ENCODE data around the gene PML. TPM values are rescaled to one million over a fixed set of nuclear protein-coding genes. Genes with fewer than 3 reads are reported as not detected.

The PML gene
- total RNA-seq, 1 experiment from 2014 or later: 24.6 TPM

DNA sequence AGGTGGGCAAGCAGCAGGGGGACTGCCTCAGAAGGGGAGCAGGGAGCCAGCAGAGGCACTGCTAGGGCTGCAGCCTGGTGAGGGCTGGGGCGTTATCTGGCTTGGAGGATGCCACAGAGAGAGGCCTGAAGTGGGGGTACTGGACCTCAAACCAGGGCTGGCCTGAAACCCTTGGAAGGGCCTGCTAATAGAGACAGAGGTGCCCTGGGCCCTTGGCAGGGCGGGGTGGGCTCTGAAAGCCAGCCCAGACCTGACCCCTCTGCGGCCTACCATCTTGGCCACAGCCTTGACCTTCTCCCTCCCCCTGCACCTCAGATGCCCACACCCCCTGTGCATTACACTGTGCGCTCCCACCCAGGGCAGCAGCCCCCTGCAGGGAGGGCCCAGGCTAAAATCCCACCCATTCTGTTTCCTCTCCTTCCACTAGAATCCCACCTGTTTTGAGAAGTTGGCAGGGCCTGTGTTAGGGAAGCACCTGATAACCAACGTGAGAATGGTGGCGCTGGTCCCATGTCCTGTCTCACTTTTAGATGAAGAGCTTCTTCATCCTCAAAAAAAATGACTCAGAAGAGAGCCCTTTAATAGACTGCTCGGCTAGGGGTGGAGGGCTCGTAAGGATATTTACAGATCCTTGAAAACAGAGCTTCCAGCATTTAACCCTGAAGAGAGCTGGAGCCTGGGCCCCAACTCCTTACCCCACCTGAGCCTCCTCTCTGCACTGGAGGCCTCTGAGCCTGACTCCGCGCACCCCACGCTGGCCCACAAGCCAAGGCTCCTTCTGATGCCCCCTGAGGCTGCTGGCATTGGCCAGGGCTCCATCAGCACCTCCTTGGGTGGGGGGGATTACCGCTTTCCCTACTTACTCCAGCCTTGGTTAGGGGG is 38.4 kb upstream of the PML start:
- H3K27me3 Mint-ChIP-seq (ENCODE audit: low read depth): peaks cover 11% of the 10 kb centered on the region
- no peak overlapping the region for H2BK5ac ChIP-seq (ENCODE audit: insufficient read length, low read length)
- H3K4ac ChIP-seq (ENCODE audit: low read depth, low read length): no peak overlapping the region
- H3K79me2 ChIP-seq (ENCODE audit: insufficient read depth, low read length): no peaks in the 10 kb centered on the region
- no peak overlapping the region for H2BK120ac ChIP-seq (ENCODE audit: low read depth, low read length, poor library complexity, severe bottlenecking)
- no peak overlapping the region for H3K56ac ChIP-seq (ENCODE audit: insufficient read length, low read depth, low read length)
- H2BK15ac ChIP-seq (ENCODE audit: low read depth, low read length): no peak overlapping the region
- no peak overlapping the region for H3K27ac Mint-ChIP-seq
- H2BK20ac ChIP-seq (ENCODE audit: low read depth, low read length, poor library complexity, severe bottlenecking): no peak overlapping the region
- H3K9me3 Mint-ChIP-seq: no peaks in the 10 kb centered on the region
- no peaks in the 10 kb centered on the region for H3K9me3 ChIP-seq (ENCODE audit: control insufficient read depth, low read depth, low read length)
- H3K23me2 ChIP-seq (ENCODE audit: insufficient read length, low read depth, low read length, poor library complexity, severe bottlenecking): no peaks in the 10 kb centered on the region
- no peaks in the 10 kb centered on the region for H3K4me1 ChIP-seq (ENCODE audit: insufficient read depth, low read length)
- no CpG with 5 or more reads among the region's 12 CpGs for WGBS (ENCODE audit: extremely low coverage, insufficient read length, low lambda C conversion rate)
- no peak overlapping the region for H3T11ph ChIP-seq (ENCODE audit: low read length)
- H3K18ac ChIP-seq (ENCODE audit: insufficient read length, low read depth, low read length): no peak overlapping the region
- no peak overlapping the region for H3K4me3 Mint-ChIP-seq
- no peak overlapping the region for H2AK5ac ChIP-seq (ENCODE audit: insufficient read length, low read length)
- H2AFZ ChIP-seq (ENCODE audit: low read length): no peak overlapping the region
- H3K9ac ChIP-seq (ENCODE audit: extremely low read depth, insufficient read length, low read length): no peak overlapping the region
- H3K4me1 Mint-ChIP-seq: peaks cover 6 to 23% of the 10 kb centered on the region in 2 experiments
- H3K27me3 ChIP-seq (ENCODE audit: insufficient read depth, low read length): no peaks in the 10 kb centered on the region
- no peak overlapping the region for H4K91ac ChIP-seq (ENCODE audit: insufficient read length, low read depth, low read length)
- no peak overlapping the region for H3K14ac ChIP-seq (ENCODE audit: insufficient read depth, low read length)
- H4K20me1 ChIP-seq (ENCODE audit: control insufficient read depth, insufficient read depth, insufficient read length): no peaks in the 10 kb centered on the region
- no peaks in the 10 kb centered on the region for H3K36me3 Mint-ChIP-seq (ENCODE audit: insufficient read depth in 1 of 3, low read depth in 3 of 3)
- no peak overlapping the region for H4K5ac ChIP-seq (ENCODE audit: insufficient read length, low read depth, low read length)
- no peak overlapping the region for H3K23ac ChIP-seq (ENCODE audit: insufficient read length, low read depth, low read length)
- TF ChIP-seq, protein P1, sequence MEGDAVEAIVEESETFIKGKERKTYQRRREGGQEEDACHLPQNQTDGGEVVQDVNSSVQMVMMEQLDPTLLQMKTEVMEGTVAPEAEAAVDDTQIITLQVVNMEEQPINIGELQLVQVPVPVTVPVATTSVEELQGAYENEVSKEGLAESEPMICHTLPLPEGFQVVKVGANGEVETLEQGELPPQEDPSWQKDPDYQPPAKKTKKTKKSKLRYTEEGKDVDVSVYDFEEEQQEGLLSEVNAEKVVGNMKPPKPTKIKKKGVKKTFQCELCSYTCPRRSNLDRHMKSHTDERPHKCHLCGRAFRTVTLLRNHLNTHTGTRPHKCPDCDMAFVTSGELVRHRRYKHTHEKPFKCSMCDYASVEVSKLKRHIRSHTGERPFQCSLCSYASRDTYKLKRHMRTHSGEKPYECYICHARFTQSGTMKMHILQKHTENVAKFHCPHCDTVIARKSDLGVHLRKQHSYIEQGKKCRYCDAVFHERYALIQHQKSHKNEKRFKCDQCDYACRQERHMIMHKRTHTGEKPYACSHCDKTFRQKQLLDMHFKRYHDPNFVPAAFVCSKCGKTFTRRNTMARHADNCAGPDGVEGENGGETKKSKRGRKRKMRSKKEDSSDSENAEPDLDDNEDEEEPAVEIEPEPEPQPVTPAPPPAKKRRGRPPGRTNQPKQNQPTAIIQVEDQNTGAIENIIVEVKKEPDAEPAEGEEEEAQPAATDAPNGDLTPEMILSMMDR (conservative IDR thresholded peaks at IDR 0.05): no peak
- H3K79me1 ChIP-seq (ENCODE audit: insufficient read depth, low read depth, low read length, poor library complexity, severe bottlenecking): no peaks in the 10 kb centered on the region
- no peak overlapping the region for H2BK12ac ChIP-seq (ENCODE audit: insufficient read length, low read depth, low read length)
- no peak overlapping the region for H3K4me2 ChIP-seq (ENCODE audit: insufficient read depth, insufficient read length, low read length)
- H4K8ac ChIP-seq (replicated peaks; ENCODE audit: insufficient read length, low read depth, low read length): no peak overlapping the region
- no peak overlapping the region for H3K27ac ChIP-seq (ENCODE audit: insufficient read length, low read depth, low read length)
- no peak for DNase-seq

All from H9 (cell line).